IPS-18a (cell line): ENCODE results near the gene COQ6.
A peak's percentile ranks its signal among the peaks of the same experiment; 100 is the strongest.
"Not testable (repeated sequence)": the region's sequence is repeated elsewhere in the genome, so short reads cannot be mapped to it uniquely, and the experiment has no call there.

ENCODE experiments used
- H3K27ac ChIP-seq: one replicate; pipeline ENCODE4 v1.5.1; 2013; ENCODE audit warnings: low read length
- H3K27me3 ChIP-seq: one replicate; pipeline ENCODE4 v1.6.1; 2013; ENCODE audit warnings: mild to moderate bottlenecking, low read length; ENCODE audit not compliant: control insufficient read depth, insufficient read depth
- H3K36me3 ChIP-seq: one replicate; pipeline ENCODE4 v1.6.1; 2013; ENCODE audit warnings: low read depth, low read length; ENCODE audit not compliant: control insufficient read depth
- H3K4me1 ChIP-seq: one replicate; pipeline ENCODE4 v1.6.1; 2013; ENCODE audit warnings: low read depth, low read length; ENCODE audit not compliant: control insufficient read depth
- H3K4me3 ChIP-seq: one replicate; pipeline ENCODE4 v1.5.1; 2013; ENCODE audit warnings: low read length
- H3K9ac ChIP-seq: one replicate; pipeline ENCODE4 v1.6.1; 2013; ENCODE audit warnings: mild to moderate bottlenecking, low read length, moderate library complexity
- H3K9me3 ChIP-seq: one replicate; pipeline ENCODE4 v1.6.1; 2013; ENCODE audit warnings: low read depth, low read length; ENCODE audit not compliant: control insufficient read depth

The COQ6 gene

GRCh38 chr14:73949752-73950734 is at the start of gene COQ6, which contains the start of gene FAM161B:
Gene COQ6, plus strand, starts transcription at chr14:73950302. Its CDS starts 31 bp downstream, at chr14:73950333.
Gene FAM161B, minus strand, starts transcription at chr14:73950094. Its CDS starts 68 bp downstream, at chr14:73950026.
- Histone ChIP-seq H3K4me1 (no peaks in the 10 kb centered on the region), H3K27me3 (no peaks in the 10 kb centered on the region), H3K4me3 (peak within 1 kb of the TSS; percentile 95), H3K9ac (peak within 1 kb of the TSS; percentile 76), H3K36me3 (peaks cover 5% of the 10 kb centered on the region), H3K27ac (peak within 1 kb of the TSS; percentile 42), H3K9me3 (no peaks in the 10 kb centered on the region)

GRCh38 chr14:73903028-73903427 is 47.1 kb upstream of the COQ6 start:
- Histone ChIP-seq H3K4me1 (no peaks in the 10 kb centered on the region), H3K36me3 (peaks cover 45% of the 10 kb centered on the region), H3K27ac (no peak overlapping the region), H3K9ac (no peak overlapping the region), H3K9me3 (no peaks in the 10 kb centered on the region), H3K4me3 (no peak overlapping the region), H3K27me3 (no peaks in the 10 kb centered on the region)

DNA sequence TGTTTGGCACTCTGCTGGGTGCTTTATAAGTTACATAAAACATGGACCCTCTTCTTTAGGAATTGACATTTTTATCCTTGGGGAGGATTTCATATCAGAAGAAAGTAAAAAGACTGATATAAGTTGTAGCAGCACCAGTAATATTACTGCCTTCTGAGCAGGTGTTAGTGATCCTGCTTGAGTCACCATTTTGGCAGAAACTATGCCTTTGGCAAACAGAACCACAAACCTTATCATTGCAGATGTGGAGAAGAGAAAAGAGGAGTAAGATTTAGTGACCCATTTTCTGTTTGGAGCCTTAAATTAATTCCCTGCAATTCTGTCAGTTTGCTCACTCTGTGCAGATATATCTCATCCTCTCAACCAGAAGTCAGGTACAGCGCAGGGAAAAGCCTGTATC is 40.4 kb upstream of the COQ6 start:
- Histone ChIP-seq H3K27ac (no peak overlapping the region), H3K4me3 (no peak overlapping the region), H3K27me3 (no peaks in the 10 kb centered on the region), H3K4me1 (no peaks in the 10 kb centered on the region), H3K9me3 (no peaks in the 10 kb centered on the region), H3K9ac (no peak overlapping the region), H3K36me3 (peaks cover 58% of the 10 kb centered on the region)

GRCh38 chr14:73913256-73913655 is 36.8 kb upstream of the COQ6 start:
- H3K9me3 ChIP-seq: no peaks in the 10 kb centered on the region
- no peak overlapping the region for H3K9ac ChIP-seq
- H3K4me3 ChIP-seq: no peak overlapping the region
- H3K27me3 ChIP-seq: no peaks in the 10 kb centered on the region
- H3K27ac ChIP-seq: no peak overlapping the region
- peaks cover 39% of the 10 kb centered on the region for H3K36me3 ChIP-seq
- no peaks in the 10 kb centered on the region for H3K4me1 ChIP-seq

DNA sequence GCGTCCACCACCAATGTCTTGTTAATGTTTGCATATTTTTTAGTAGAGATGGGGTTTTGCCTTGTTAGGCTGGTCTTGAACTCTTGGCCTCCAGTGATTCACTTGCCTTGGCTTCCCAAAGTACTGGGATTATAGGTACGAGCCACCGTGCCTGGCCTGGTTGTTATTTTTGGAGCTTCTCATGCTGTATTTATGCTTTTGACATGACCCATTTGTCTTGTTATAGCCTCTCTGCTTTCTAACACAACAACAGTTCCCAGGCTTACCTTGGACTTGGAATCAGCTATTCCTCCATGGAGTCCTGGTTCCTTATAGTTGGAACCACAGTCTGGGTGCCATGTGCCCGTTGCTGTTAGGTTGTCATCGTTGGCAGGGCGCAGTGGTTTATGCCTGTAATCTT is 33.8 kb upstream of the COQ6 start:
- no peaks in the 10 kb centered on the region for H3K4me1 ChIP-seq
- H3K27ac ChIP-seq: no peak overlapping the region
- no peak overlapping the region for H3K9ac ChIP-seq
- H3K36me3 ChIP-seq: peaks cover 22% of the 10 kb centered on the region
- H3K27me3 ChIP-seq: no peaks in the 10 kb centered on the region
- H3K9me3 ChIP-seq: no peaks in the 10 kb centered on the region
- H3K4me3 ChIP-seq: no peak overlapping the region

DNA sequence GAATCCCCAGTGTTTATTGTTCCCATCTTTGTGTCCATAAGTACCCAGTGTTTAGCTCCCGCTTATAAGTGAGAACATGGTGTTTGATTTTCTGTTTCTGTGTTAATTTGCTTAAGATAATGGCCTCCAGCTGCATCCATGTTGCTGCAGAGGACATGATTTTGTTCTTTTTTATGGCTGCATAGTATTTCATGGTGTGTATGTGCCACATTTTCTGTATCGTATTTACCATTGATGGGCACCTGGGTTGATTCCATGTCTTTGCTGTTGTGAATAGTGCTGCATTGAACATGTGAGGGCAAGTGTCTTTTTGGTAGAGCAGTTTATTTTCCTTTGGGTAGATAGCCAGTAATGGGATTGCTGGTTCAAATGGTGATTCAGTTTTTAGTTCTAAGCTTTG is 30.6 kb upstream of the COQ6 start:
- not testable (repeated sequence) for H3K4me1 ChIP-seq, H3K4me3 ChIP-seq, H3K27me3 ChIP-seq, H3K9me3 ChIP-seq, H3K27ac ChIP-seq, H3K9ac ChIP-seq
- H3K36me3 ChIP-seq: peaks cover 34% of the 10 kb centered on the region

GRCh38 chr14:73924337-73924736 is 25.8 kb upstream of the COQ6 start:
- Histone ChIP-seq H3K27me3 (no peaks in the 10 kb centered on the region), H3K4me3 (no peak overlapping the region), H3K36me3 (peaks cover 54% of the 10 kb centered on the region), H3K9me3 (no peaks in the 10 kb centered on the region), H3K9ac (no peak overlapping the region), H3K4me1 (no peaks in the 10 kb centered on the region), H3K27ac (no peak overlapping the region)

DNA sequence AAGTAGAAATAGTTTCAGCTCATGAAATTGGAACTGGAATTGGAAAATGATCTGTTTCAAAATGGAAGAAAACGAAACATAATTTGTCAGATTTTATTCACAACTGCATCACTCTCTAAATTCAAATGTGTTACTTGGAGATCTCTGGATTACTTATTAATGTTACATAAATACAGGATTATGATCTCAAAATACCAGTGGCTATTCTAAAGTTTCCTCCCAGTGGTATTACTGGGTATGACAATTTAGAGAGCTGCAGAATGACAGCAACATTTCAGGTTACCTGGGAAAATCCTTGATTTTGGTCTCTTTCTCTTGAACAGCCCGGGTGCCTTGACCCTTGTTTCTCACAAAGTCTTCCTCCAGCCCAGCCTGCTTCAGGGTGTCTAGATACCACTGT is 14.4 kb upstream of the COQ6 start:
- Histone ChIP-seq H3K27ac (no peak overlapping the region), H3K9me3 (no peaks in the 10 kb centered on the region), H3K4me3 (no peak overlapping the region), H3K4me1 (no peaks in the 10 kb centered on the region), H3K27me3 (no peaks in the 10 kb centered on the region), H3K9ac (no peak overlapping the region), H3K36me3 (peaks cover 23% of the 10 kb centered on the region)

DNA sequence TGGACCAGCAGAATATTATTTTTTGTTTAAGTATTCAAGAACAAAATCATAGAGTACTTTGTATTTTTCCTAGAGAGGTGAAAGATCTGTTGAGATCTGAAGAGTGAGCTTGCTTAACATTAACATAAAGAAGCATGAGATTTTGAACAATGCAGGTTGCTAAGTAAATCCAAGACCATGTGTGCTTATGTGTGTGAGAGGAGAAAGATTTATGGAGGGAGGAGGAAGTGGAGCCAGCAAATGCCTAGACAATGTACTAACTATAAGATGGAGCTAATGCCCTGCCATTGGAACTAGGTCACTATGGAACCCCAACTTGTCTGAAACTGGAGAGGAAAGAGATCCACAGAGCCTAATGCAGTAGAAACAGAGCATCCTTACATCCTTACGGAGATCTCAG is 13.6 kb upstream of the COQ6 start:
- Histone ChIP-seq H3K27ac (no peak overlapping the region), H3K4me3 (no peak overlapping the region), H3K9me3 (no peaks in the 10 kb centered on the region), H3K9ac (no peak overlapping the region), H3K4me1 (no peaks in the 10 kb centered on the region), H3K36me3 (peaks cover 16% of the 10 kb centered on the region), H3K27me3 (no peaks in the 10 kb centered on the region)

DNA sequence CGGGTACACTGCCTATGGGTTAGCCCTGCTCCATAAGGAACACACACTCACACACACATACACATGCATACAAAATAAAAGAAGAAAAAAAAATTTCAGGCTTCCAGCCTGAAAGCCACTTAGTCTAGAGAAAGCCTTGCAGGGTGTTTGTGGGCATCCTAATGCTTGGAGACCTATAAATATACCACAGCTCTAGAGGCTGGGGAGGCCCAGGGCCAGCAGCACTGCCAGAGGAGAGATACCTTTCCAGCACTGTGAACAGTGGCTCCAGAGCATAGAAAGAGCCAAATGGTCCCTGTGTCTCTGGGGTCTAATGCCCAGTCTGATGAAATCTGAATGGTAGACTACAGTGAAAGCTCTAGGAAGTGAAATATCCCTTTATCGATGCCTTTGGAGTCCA is 13.1 kb upstream of the COQ6 start:
- H3K9ac ChIP-seq: no peak overlapping the region
- peaks cover 11% of the 10 kb centered on the region for H3K36me3 ChIP-seq
- H3K4me1 ChIP-seq: no peaks in the 10 kb centered on the region
- H3K4me3 ChIP-seq: no peak overlapping the region
- H3K27me3 ChIP-seq: no peaks in the 10 kb centered on the region
- no peak overlapping the region for H3K27ac ChIP-seq
- no peaks in the 10 kb centered on the region for H3K9me3 ChIP-seq

DNA sequence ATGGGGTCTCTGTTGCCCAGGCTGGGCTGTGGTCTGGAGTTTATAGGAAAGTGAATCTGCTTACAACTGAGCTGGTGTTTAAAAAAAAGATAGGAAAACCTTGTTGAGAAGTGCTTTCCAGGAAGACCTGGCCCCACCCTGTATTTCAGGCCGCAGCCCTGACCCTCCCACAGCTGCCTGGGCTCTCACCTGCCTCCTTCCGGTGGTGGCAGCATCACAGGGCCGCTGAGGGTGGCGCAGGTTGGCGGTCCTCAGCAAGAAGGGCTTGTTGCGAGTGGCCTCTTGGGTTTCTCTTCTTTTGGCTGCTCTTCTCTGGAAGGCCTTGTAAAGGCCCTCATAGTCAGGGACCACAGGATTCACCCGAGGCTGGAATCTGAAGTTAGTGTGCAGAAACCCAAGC is 7.9 kb upstream of the COQ6 start:
- no peak overlapping the region for H3K4me3 ChIP-seq

GRCh38 chr14:73943083-73943482 is 7.0 kb upstream of the COQ6 start:
- Histone ChIP-seq H3K27me3 (no peaks in the 10 kb centered on the region), H3K4me3 (no peak overlapping the region), H3K9me3 (no peaks in the 10 kb centered on the region), H3K27ac (no peak overlapping the region), H3K9ac (no peak overlapping the region), H3K36me3 (no peaks in the 10 kb centered on the region), H3K4me1 (no peaks in the 10 kb centered on the region)

More for the DNA sequence above, 7.9 kb upstream of the COQ6 start:
- no peak overlapping the region for H3K27ac ChIP-seq
- H3K36me3 ChIP-seq: no peaks in the 10 kb centered on the region
- H3K9me3 ChIP-seq: no peaks in the 10 kb centered on the region
- H3K4me1 ChIP-seq: no peaks in the 10 kb centered on the region
- no peak overlapping the region for H3K9ac ChIP-seq
- H3K27me3 ChIP-seq: no peaks in the 10 kb centered on the region
